K562 (cell line): Measurements from ENCODE around the gene TPO. TPM values are rescaled to one million over a fixed set of nuclear protein-coding genes. Genes with fewer than 3 reads are reported as not detected.

Experiments
- ATAC-seq: fragments of 200-7000 bp; cut with Tn5 transposase; 3 replicates; pipeline ENCODE4 v1.9.1; 2020; ENCODE audit warnings: moderate library complexity
- BruUV-seq: library from RNA; stranded (reverse); fragments of 400-500 nt; replicated peaks from 2 replicates; lab custom pipeline; 2021; lab: Mats Ljungman, UMichigan
- CTCF ChIA-PET: fragments of 300-600 bp; formaldehyde crosslinking; extraction: SDS; loops from one replicate; lab custom pipeline; 2021; ENCODE audit warnings: low intra/inter-chr PET ratio; lab: Yijun Ruan, JAX
- POLR2A ChIA-PET: fragments of 300-600, 350-650 bp; sonication (Branson Sonifier 250); formaldehyde crosslinking; extraction: SDS; loops from one replicate; lab custom pipeline; 2021; ENCODE audit warnings: antibody characterized with exemption, inconsistent platforms; lab: Yijun Ruan, JAX
- DNase-seq, 4 experiments: peaks; one replicate each; pipeline versions ENCODE4 v3.0.0 to v3.0.0-alpha.2; 2011 to 2018; ENCODE audit warnings: low spot score in 3 of 4, mixed read lengths in 3 of 4; ENCODE audit errors: extremely low read depth in 1 of 4
- FAIRE-seq: peaks from 2 replicates; lab custom pipeline; 2011; peaks lifted over from hg19 to GRCh38; lab: Jason Lieb, UNC
- H2AFZ ChIP-seq: 2 replicates; pipeline ENCODE4 v1.6.0; 2011; ENCODE audit warnings: low read depth, low read length, control low read depth, inconsistent platforms
- H3K27ac ChIP-seq: fragments of 200-600 bp; 3 replicates; pipeline ENCODE4 v1.8.0; 2011; ENCODE audit warnings: low read depth, mild to moderate bottlenecking, control low read depth, inconsistent platforms, low read length, moderate library complexity, mixed read lengths; ENCODE audit errors: extremely low read depth
- H3K27me3 ChIP-seq, 2 experiments: fragments of 300-600 bp in 1 of 2; 2 replicates in 1 of 2; 3 replicates in 1 of 2; pipeline versions ENCODE4 v1.6.0 to v1.8.0; 2011; ENCODE audit warnings: inconsistent platforms in 2 of 2, low read length in 2 of 2, mild to moderate bottlenecking in 1 of 2, mixed read lengths in 1 of 2, moderate library complexity in 1 of 2; ENCODE audit not compliant: control insufficient read depth in 2 of 2, insufficient read depth in 2 of 2
- H3K36me3 ChIP-seq: fragments of 300-600 bp; 3 replicates; pipeline ENCODE4 v1.8.0; 2011; ENCODE audit warnings: mild to moderate bottlenecking, low read length, inconsistent platforms; ENCODE audit not compliant: control insufficient read depth, insufficient read depth
- H3K4me1 ChIP-seq, 2 experiments: fragments of 200-600 bp in 1 of 2; replicated peaks in 1 of 2; 2 replicates in 1 of 2; 3 replicates in 1 of 2; pipeline versions ENCODE4 v1.5.1 to v1.8.0; 2011; ENCODE audit warnings: inconsistent platforms in 2 of 2, low read length in 2 of 2, mild to moderate bottlenecking in 1 of 2, mixed read lengths in 1 of 2, moderate library complexity in 1 of 2; ENCODE audit not compliant: control insufficient read depth in 2 of 2, insufficient read depth in 2 of 2
- H3K4me2 ChIP-seq: 2 replicates; pipeline ENCODE4 v1.6.1; 2011; ENCODE audit warnings: low read length, control low read depth, inconsistent platforms, mixed read lengths; ENCODE audit not compliant: insufficient read depth
- H3K4me3 ChIP-seq: fragments of 200-600 bp; sonication (generic), shearing (Covaris generic); 2 replicates; pipeline ENCODE4 v1.5.1; 2016; ENCODE audit warnings: control low read depth, inconsistent platforms
- H3K79me2 ChIP-seq: fragments of 200-600 bp; 3 replicates; pipeline ENCODE4 v1.8.0; 2011; ENCODE audit warnings: low read length, inconsistent platforms; ENCODE audit not compliant: control insufficient read depth, insufficient read depth
- H3K9ac ChIP-seq, 2 experiments: 2 replicates each; pipeline versions ENCODE4 v1.6.0 to v1.6.1; 2011; ENCODE audit warnings: low read depth in 2 of 2, low read length in 2 of 2, control low read depth in 1 of 2, inconsistent platforms in 1 of 2, mild to moderate bottlenecking in 1 of 2, mixed read lengths in 1 of 2; ENCODE audit not compliant: insufficient read depth in 1 of 2
- H3K9me1 ChIP-seq: one replicate; pipeline ENCODE4 v1.6.0; 2011; ENCODE audit warnings: inconsistent platforms, mild to moderate bottlenecking, low read length, moderate library complexity; ENCODE audit not compliant: control insufficient read depth, insufficient read depth
- H3K9me3 ChIP-seq: replicated peaks from 2 replicates; pipeline ENCODE4 v1.5.1; 2011; ENCODE audit warnings: low read depth, low read length, inconsistent platforms; ENCODE audit not compliant: control insufficient read depth, insufficient read depth
- H4K20me1 ChIP-seq: replicated peaks from 2 replicates; pipeline ENCODE4 v1.6.1; 2011; ENCODE audit warnings: low read length, inconsistent platforms, mixed read lengths; ENCODE audit not compliant: control insufficient read depth, insufficient read depth
- IFI16 ChIP-seq: fragments of 250-450 bp; sonication (Bioruptor Pico); IDR thresholded peaks from 2 replicates; pipeline ENCODE4 v2.1.2; 2022; ENCODE audit warnings: mild to moderate bottlenecking, inconsistent platforms
- MCM2 ChIP-seq: fragments of 450-650 bp; IDR thresholded peaks from 2 replicates; pipeline ENCODE4 v1.6.1; 2017; ENCODE audit warnings: low read depth, mild to moderate bottlenecking
- MEIS2 ChIP-seq: fragments of 450-650 bp; IDR thresholded peaks from 2 replicates; pipeline ENCODE4 v1.6.1; 2014; ENCODE audit warnings: mild to moderate bottlenecking; ENCODE audit not compliant: partially characterized antibody
- PYGO2 ChIP-seq: fragments of 450-650 bp; IDR thresholded peaks from 2 replicates; pipeline ENCODE4 v1.6.1; 2016; ENCODE audit warnings: mild to moderate bottlenecking, missing genetic modification characterization, moderate library complexity, missing compliant biosample characterization
- SMARCB1 ChIP-seq: IDR thresholded peaks from 2 replicates; pipeline ENCODE4 v1.6.1; 2011; ENCODE audit warnings: improper control_type of control experiment, low read depth; ENCODE audit not compliant: insufficient read length
- ZNF121 ChIP-seq: sonication (generic); formaldehyde crosslinking; conservative IDR thresholded peaks from 2 replicates; pipeline ENCODE4 v1.8.0; 2022; ENCODE audit warnings: missing genetic modification reagents
- ZNF384 ChIP-seq: IDR thresholded peaks from 2 replicates; pipeline ENCODE4 v1.6.1; 2012; ENCODE audit warnings: low read depth, low read length, improper control_type of control experiment
- WGBS: fragments of 100-300 bp; shearing (Covaris generic); methylation state at CpG from one replicate; pipeline ENCODE4 v1.1.6; 2016; ENCODE audit warnings: low coverage, mixed read lengths; ENCODE audit not compliant: insufficient coverage; ENCODE audit errors: missing lambda C conversion rate; 5-methylcytosine and 5-hydroxymethylcytosine counted together
- in situ Hi-C: fragments of 300-500 bp; cut with MboI; formaldehyde crosslinking; loops from 4 replicates; pipeline ENCODE4 v1.15.0; 2018; ENCODE audit warnings: inconsistent platforms, mixed read lengths
- intact Hi-C: fragments of 100-400 bp; cut with micrococcal nuclease; formaldehyde crosslinking; loops from 2 replicates; pipeline ENCODE4 v1.14.2; 2022
- polyA plus RNA-seq, 8 experiments: library from polyadenylated mRNA; depleted of rRNA in 4 of 8; stranded (reverse) in 5 of 8; unstranded in 3 of 8; fragments of >200 nt; fragmentation: Nextera tagmentation in 2 of 8; fragmentation: Illumina TruSeq in 1 of 8; extraction: Ambion mirVana in 2 of 8; extraction: Trizol in 1 of 8; gene quantifications; 2 replicates each; pipeline versions ENCODE4 v1.2.1 to v1.2.3, GENCODE V29; 2011 to 2014; ENCODE audit warnings: inconsistent platforms in 1 of 8, missing spikeins in 1 of 8
- total RNA-seq, 7 experiments: library from RNA; depleted of rRNA in 6 of 7; stranded (reverse); fragments of >200 nt in 6 of 7; fragmentation: Illumina TruSeq in 2 of 7; extraction: Trizol in 2 of 7; gene quantifications; 2 replicates each; pipeline versions ENCODE4 v1.2.1 to v1.2.3, GENCODE V29; 2011 to 2021; ENCODE audit warnings: low replicate concordance in 1 of 7
- TF ChIP-seq, protein P1 (sequence below): fragments of 250-450 bp; sonication (Bioruptor Pico); IDR thresholded peaks from 2 replicates; pipeline ENCODE4 v1.8.0; 2022; ENCODE audit warnings: moderate library complexity, mild to moderate bottlenecking, inconsistent platforms
- TF ChIP-seq, protein P2 (sequence below), 2 experiments: fragments of 450-650 bp in 1 of 2; sonication (generic) in 1 of 2; formaldehyde crosslinking in 1 of 2; IDR thresholded peaks in 1 of 2; conservative IDR thresholded peaks in 1 of 2; 2 replicates each; pipeline versions ENCODE4 v1.6.1 to v1.8.1; 2016 to 2023; ENCODE audit warnings: mild to moderate bottlenecking in 2 of 2, moderate library complexity in 2 of 2, inconsistent platforms in 1 of 2, missing genetic modification reagents in 1 of 2

Gene TPO
- total and polyA plus RNA-seq, 9 of the 15 experiments (the other 6 are each of a cell fraction or from before 2014, with no cell fraction given): not detected

DNA sequence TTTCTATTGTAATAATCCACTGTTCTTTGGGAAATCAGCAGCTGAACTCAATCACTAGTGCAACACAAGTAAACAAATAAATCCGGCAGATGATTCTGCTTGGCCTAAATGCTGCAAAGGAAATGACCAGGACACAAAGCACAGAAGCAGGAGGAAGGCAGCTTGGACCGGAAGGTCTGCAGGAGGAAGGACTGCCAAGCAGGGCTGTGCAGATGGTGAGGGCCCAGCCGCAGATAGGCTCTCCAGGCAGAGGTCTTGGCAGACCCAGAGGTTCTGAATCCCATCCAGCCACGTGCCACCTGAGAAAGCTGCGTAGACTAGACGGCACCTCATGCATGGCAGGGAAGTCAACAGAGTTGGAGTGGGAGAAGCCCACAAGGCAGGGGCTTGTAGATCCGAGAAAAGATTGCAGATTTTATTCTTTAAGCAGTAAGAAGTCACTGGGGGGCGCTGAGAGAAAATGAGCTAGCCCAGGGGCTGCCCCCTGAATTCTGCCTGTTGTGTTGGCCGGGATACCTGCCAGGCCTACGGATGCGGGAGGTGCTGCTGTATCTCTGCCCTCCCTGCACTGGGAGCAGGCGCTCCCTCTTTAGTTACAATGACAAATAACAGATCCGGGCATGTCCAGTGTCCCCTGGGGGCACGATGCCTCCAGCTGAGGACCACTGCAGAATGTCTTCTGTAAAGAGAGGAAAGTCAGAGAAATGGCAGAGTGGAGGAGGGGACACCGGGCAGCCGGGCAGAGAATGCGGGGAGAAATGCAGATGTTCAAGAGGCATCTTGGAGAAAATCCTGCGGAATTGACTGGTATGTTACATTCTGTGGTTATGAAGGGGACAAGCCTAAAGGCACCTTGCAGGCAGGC, 177.6 kb downstream of the TPO start (continued):
- TF ChIP-seq, protein P1, sequence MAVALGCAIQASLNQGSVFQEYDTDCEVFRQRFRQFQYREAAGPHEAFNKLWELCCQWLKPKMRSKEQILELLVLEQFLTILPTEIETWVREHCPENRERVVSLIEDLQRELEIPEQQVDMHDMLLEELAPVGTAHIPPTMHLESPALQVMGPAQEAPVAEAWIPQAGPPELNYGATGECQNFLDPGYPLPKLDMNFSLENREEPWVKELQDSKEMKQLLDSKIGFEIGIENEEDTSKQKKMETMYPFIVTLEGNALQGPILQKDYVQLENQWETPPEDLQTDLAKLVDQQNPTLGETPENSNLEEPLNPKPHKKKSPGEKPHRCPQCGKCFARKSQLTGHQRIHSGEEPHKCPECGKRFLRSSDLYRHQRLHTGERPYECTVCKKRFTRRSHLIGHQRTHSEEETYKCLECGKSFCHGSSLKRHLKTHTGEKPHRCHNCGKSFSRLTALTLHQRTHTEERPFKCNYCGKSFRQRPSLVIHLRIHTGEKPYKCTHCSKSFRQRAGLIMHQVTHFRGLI (CRISPR knock-in tag): no peak
- TF ChIP-seq, protein P2, sequence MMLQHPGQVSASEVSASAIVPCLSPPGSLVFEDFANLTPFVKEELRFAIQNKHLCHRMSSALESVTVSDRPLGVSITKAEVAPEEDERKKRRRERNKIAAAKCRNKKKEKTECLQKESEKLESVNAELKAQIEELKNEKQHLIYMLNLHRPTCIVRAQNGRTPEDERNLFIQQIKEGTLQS (IDR thresholded peaks at IDR 0.05): no peak
- TF ChIP-seq, protein P2 (CRISPR knock-in tag; conservative IDR thresholded peaks at IDR 0.05): no peak

DNA sequence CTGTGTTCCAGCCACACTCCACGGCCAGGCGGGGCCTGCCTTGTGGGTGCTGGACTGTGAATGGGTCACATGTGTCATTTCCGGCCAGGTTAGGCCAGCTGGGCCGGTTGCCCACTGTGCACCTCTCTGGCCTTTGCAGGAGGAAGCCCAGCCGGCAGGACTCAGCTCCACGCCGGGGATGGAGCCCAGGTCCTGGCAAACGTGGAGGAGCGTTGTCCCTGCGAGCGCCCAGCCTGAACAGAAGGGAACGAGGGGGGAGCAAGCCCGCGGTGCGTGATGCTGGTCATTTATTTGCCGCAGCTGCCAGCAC, 178.2 kb downstream of the TPO start:
- H3K4me2 ChIP-seq: no peak overlapping the region
- H2AFZ ChIP-seq: no peak overlapping the region
- BruUV-seq: no TSS peak
- no peaks in the 10 kb centered on the region for H3K79me2 ChIP-seq
- CTCF ChIA-PET: no interaction called here
- TF ChIP-seq ZNF384: no peak
- TF ChIP-seq MEIS2: no peak
- TF ChIP-seq SMARCB1: no peak
- no peak for TF ChIP-seq IFI16 (CRISPR knock-in tag)
- TF ChIP-seq PYGO2 (tag): no peak
- TF ChIP-seq ZNF121 (CRISPR knock-in tag): no peak
- no peak for TF ChIP-seq MCM2
- in situ Hi-C loops (no loop called here), intact Hi-C loops (loop anchor here (5.0 kb wide), 1 partner anchor 176 kb away; no protein-coding TSS in a partner anchor)
- H3K36me3 ChIP-seq: no peaks in the 10 kb centered on the region
- FAIRE-seq: no peak
- peaks cover 0 to 20% of the 10 kb centered on the region in 2 experiments; a peak in 2 of 5 replicates for H3K27me3 ChIP-seq
- H3K27ac ChIP-seq: no peak overlapping the region
- no peak overlapping the region for H3K9ac ChIP-seq
- 2% methylated on average over 13 of the region's 16 CpGs for WGBS
- no peaks in the 10 kb centered on the region for H4K20me1 ChIP-seq
- H3K4me3 ChIP-seq: no peak overlapping the region
- DNase-seq: no peak
- POLR2A ChIA-PET: no interaction called here
- no peaks in the 10 kb centered on the region for H3K9me1 ChIP-seq
- no peaks in the 10 kb centered on the region; a peak in 1 of 5 replicates for H3K4me1 ChIP-seq
- peaks cover 4% of the 10 kb centered on the region for H3K9me3 ChIP-seq
- ATAC-seq: no peak
